Measurements from ENCODE around the gene ABCB11. TPM values are rescaled to one million over a fixed set of nuclear protein-coding genes. Genes with fewer than 3 reads are reported as not detected.

The ABCB11 gene
- total and polyA plus RNA-seq, 4 donors, result 0.03 to 0.21 TPM; not detected in 2

DNA sequence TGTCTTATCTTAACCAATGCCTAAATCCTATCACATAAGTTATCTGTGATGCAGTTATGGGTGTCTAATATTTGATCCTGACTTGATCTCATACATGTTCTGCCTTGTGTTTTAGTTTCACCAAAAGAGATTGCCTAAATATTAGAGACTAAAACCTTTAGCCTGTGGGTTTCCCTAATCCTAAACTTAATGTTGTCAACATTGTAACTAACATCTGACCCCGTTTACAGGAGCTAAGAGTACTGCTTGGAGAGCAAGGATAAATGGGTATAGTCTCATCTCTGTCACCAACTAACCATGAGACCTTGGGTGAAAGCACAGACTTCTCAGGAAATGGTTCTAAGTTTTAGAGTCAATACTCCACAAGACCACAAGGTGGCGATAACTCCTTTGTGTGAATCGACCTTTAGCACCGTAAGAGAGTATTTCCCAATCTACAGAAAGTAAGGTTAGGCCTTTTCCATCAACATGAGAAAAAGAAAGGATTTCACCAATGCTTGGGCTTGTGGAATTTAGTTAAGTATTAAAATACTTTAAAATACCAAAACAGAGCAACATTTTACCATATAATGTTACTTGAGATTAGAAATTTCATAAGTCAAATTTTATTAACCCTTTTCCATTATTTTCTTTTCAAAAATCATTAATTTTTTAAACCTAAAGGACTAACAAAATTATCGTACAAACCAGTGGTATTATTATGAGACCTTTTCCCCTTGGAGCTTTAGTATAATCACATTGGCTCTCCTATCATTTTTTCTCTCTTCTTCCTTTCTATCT lies 69.5 kb downstream of the ABCB11 start:
- no peak overlapping the region for H3K4me3 ChIP-seq (ENCODE audit: low read length in 2 of 2)
- 18 to 19% methylated on average over 5 of the region's 5 CpGs for WGBS, 2 donors
- DNase-seq (no peak), ATAC-seq (ENCODE audit: low FRiP score) (peak; percentile 90)
- no peaks in the 10 kb centered on the region for H3K36me3 ChIP-seq (ENCODE audit: control insufficient read depth in 1 of 2, insufficient read depth in 2 of 2, low read length in 1 of 2)
- no peak overlapping the region for H3K27ac ChIP-seq (ENCODE audit: low read depth in 1 of 2, low read length in 2 of 2)
- intact Hi-C loops (cut with DNase I), result loop anchor here in 1 of 2 donors (2.0 kb wide), 1 partner anchor 29 kb away; no protein-coding TSS in a partner anchor
- no peaks in the 10 kb centered on the region for H3K27me3 ChIP-seq (ENCODE audit: control insufficient read depth in 1 of 2, insufficient read depth in 2 of 2, low read length in 1 of 2)
- H3K9me3 ChIP-seq (ENCODE audit: control insufficient read depth, low read length), result no peaks in the 10 kb centered on the region
- no peaks in the 10 kb centered on the region for H3K4me1 ChIP-seq (ENCODE audit: control insufficient read depth in 1 of 2, insufficient read depth in 2 of 2, low read length in 2 of 2)

- Histone ChIP-seq H3K9me3 (ENCODE audit: control insufficient read depth, low read length) (no peaks in the 10 kb centered on the region), H3K4me3 (ENCODE audit: low read length in 2 of 2) (no peak overlapping the region), H3K27me3 (ENCODE audit: control insufficient read depth in 1 of 2, insufficient read depth in 2 of 2, low read length in 1 of 2) (no peaks in the 10 kb centered on the region), H3K4me1 (ENCODE audit: control insufficient read depth in 1 of 2, insufficient read depth in 2 of 2, low read length in 2 of 2) (no peaks in the 10 kb centered on the region), H3K36me3 (ENCODE audit: control insufficient read depth in 1 of 2, insufficient read depth in 2 of 2, low read length in 1 of 2) (no peaks in the 10 kb centered on the region), H3K27ac (ENCODE audit: low read depth in 1 of 2, low read length in 2 of 2) (no peak overlapping the region)
- no peak for ATAC-seq (ENCODE audit: low FRiP score)
- DNase-seq, result no peak
- intact Hi-C loops (cut with DNase I), result no loop called here
- 93 to 96% methylated on average over 2 of the region's 2 CpGs for WGBS, 2 donors
These were observed 74.7 kb downstream of the ABCB11 start for GRCh38 chr2:168956392-168956791.

- 94% methylated on average over 4 of the region's 4 CpGs for WGBS, 2 donors
- Histone ChIP-seq H3K27ac (ENCODE audit: low read depth in 1 of 2, low read length in 2 of 2) (no peak overlapping the region), H3K4me3 (ENCODE audit: low read length in 2 of 2) (no peak overlapping the region), H3K4me1 (ENCODE audit: control insufficient read depth in 1 of 2, insufficient read depth in 2 of 2, low read length in 2 of 2) (no peaks in the 10 kb centered on the region), H3K27me3 (ENCODE audit: control insufficient read depth in 1 of 2, insufficient read depth in 2 of 2, low read length in 1 of 2) (no peaks in the 10 kb centered on the region), H3K9me3 (ENCODE audit: control insufficient read depth, low read length) (no peaks in the 10 kb centered on the region), H3K36me3 (ENCODE audit: control insufficient read depth in 1 of 2, insufficient read depth in 2 of 2, low read length in 1 of 2) (no peaks in the 10 kb centered on the region)
- DNase-seq (no peak), ATAC-seq (ENCODE audit: low FRiP score) (no peak)
- intact Hi-C loops (cut with DNase I), result no loop called here
These were observed 75.8 kb downstream of the ABCB11 start for GRCh38 chr2:168955321-168955720.

DNA sequence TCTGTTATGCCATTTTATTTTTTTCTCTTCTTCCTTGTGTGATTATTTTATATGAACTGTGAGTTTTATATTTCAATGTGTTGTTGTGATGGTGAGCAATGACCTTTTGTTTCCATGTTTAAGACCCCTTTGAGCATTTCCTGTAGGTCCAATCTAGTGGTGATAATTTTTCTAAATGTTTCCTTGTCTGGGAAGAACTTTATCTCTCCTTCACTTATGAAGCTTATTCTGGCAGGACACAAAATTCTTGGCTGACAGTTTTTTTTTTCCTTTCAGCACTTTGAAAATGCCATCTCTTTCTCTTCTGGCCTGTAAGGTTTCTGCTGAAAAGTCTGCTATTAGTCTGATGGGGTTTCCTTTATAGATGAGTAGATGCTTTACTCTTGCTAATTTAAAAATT lies 76.9 kb downstream of the ABCB11 start:
- Histone ChIP-seq H3K27ac (ENCODE audit: low read depth in 1 of 2, low read length in 2 of 2) (no peak overlapping the region), H3K4me3 (ENCODE audit: low read length in 2 of 2) (no peak overlapping the region), H3K9me3 (ENCODE audit: control insufficient read depth, low read length) (no peaks in the 10 kb centered on the region), H3K4me1 (ENCODE audit: control insufficient read depth in 1 of 2, insufficient read depth in 2 of 2, low read length in 2 of 2) (no peaks in the 10 kb centered on the region), H3K36me3 (ENCODE audit: control insufficient read depth in 1 of 2, insufficient read depth in 2 of 2, low read length in 1 of 2) (no peaks in the 10 kb centered on the region), H3K27me3 (ENCODE audit: control insufficient read depth in 1 of 2, insufficient read depth in 2 of 2, low read length in 1 of 2) (no peaks in the 10 kb centered on the region)
- DNase-seq, result no peak
- ATAC-seq (ENCODE audit: low FRiP score), result no peak
- intact Hi-C loops (cut with DNase I), result no loop called here

- H3K36me3 ChIP-seq (ENCODE audit: control insufficient read depth in 1 of 2, insufficient read depth in 2 of 2, low read length in 1 of 2), result no peaks in the 10 kb centered on the region
- H3K4me3 ChIP-seq (ENCODE audit: low read length in 2 of 2), result no peak overlapping the region
- WGBS, 2 donors, result 80 to 89% methylated on average over 1 of the region's 1 CpG
- ATAC-seq (ENCODE audit: low FRiP score) (no peak), DNase-seq (no peak)
- H3K27me3 ChIP-seq (ENCODE audit: control insufficient read depth in 1 of 2, insufficient read depth in 2 of 2, low read length in 1 of 2), result no peaks in the 10 kb centered on the region
- intact Hi-C loops (cut with DNase I), result no loop called here
- no peak overlapping the region for H3K27ac ChIP-seq (ENCODE audit: low read depth in 1 of 2, low read length in 2 of 2)
- no peaks in the 10 kb centered on the region for H3K4me1 ChIP-seq (ENCODE audit: control insufficient read depth in 1 of 2, insufficient read depth in 2 of 2, low read length in 2 of 2)
- no peaks in the 10 kb centered on the region for H3K9me3 ChIP-seq (ENCODE audit: control insufficient read depth, low read length)
These were observed 78.7 kb downstream of the ABCB11 start for GRCh38 chr2:168952424-168952823.

DNA sequence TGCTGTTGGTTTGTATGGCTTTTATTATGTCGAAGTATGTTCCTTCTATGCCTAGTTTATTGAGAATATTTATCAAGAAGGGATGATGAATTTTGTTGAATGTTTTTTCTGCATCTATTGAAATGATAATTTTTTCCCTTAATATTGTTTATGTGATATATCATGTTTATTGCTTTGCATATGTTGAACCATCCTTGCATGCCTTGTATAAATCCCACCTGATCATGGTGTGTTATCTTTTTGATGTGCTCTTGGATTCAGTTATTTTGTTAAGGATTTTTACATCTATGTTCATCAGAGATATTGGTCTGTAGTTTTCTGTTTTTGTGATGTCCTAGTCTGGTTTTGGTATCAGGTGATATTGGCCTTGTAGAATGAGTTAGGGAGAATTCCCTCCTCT lies 79.3 kb downstream of the ABCB11 start:
- DNase-seq, result no peak
- intact Hi-C loops (cut with DNase I), result no loop called here
- H3K36me3 ChIP-seq (ENCODE audit: control insufficient read depth in 1 of 2, insufficient read depth in 2 of 2, low read length in 1 of 2), result no peaks in the 10 kb centered on the region
- 90 to 91% methylated on average over 1 of the region's 1 CpG for WGBS, 2 donors
- no peaks in the 10 kb centered on the region for H3K27me3 ChIP-seq (ENCODE audit: control insufficient read depth in 1 of 2, insufficient read depth in 2 of 2, low read length in 1 of 2)
- H3K27ac ChIP-seq (ENCODE audit: low read depth in 1 of 2, low read length in 2 of 2), result no peak overlapping the region
- ATAC-seq (ENCODE audit: low FRiP score), result no peak
- no peaks in the 10 kb centered on the region for H3K9me3 ChIP-seq (ENCODE audit: control insufficient read depth, low read length)
- H3K4me1 ChIP-seq (ENCODE audit: control insufficient read depth in 1 of 2, insufficient read depth in 2 of 2, low read length in 2 of 2), result no peaks in the 10 kb centered on the region
- H3K4me3 ChIP-seq (ENCODE audit: low read length in 2 of 2), result no peak overlapping the region

DNA sequence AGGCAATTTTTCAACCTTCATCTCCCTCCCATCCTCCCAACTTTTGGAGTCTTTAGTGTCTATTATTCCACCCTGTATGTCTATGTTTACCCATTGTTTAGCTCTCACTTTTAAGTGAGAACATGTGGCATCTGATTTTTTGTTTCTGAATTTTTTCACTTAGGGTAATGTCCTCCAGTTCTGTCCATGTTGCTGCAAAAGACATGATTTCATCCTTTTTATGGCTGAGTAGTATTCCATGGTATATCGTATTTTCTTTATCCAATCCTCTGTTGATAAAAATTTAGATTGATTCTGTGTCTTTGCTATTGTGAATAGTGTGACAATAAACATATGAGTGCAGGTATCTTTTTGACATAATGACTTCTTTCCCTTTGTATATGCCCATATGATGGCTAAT lies 81.8 kb downstream of the ABCB11 start:
- Histone ChIP-seq H3K4me3 (ENCODE audit: low read length in 2 of 2) (no peak overlapping the region), H3K9me3 (ENCODE audit: control insufficient read depth, low read length) (no peaks in the 10 kb centered on the region), H3K27me3 (ENCODE audit: control insufficient read depth in 1 of 2, insufficient read depth in 2 of 2, low read length in 1 of 2) (no peaks in the 10 kb centered on the region), H3K36me3 (ENCODE audit: control insufficient read depth in 1 of 2, insufficient read depth in 2 of 2, low read length in 1 of 2) (no peaks in the 10 kb centered on the region), H3K27ac (ENCODE audit: low read depth in 1 of 2, low read length in 2 of 2) (no peak overlapping the region), H3K4me1 (ENCODE audit: control insufficient read depth in 1 of 2, insufficient read depth in 2 of 2, low read length in 2 of 2) (no peaks in the 10 kb centered on the region)
- ATAC-seq (ENCODE audit: low FRiP score) (no peak), DNase-seq (no peak)
- intact Hi-C loops (cut with DNase I), result no loop called here
- 93 to 96% methylated on average over 1 of the region's 1 CpG for WGBS, 2 donors

DNA sequence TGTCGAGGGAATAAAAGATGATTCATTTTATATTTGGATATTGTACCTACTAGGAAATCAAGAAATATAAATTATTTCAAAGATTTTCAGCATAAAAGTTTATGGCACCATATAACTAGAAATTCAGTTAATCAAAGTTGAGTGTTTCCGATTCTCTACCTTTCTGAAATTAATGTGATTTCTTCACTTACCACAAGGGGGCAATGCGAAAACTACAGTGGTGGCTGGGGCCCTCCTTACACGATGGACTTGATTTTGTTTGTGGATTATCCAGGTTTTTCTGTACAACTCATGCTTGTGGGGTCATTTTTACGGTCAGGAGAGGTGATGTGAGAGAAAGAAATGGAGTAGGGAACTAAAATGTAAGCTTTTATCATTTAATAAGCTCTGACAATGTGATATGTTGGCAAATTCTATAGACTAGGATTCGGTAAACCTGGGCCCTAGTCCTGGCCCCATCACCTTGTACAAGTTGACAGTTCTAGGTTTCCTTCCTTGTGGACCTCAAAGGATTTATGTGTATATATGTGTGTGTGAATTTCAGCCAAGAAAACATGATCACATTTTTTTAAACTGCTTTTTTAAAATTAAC lies 82.4 kb downstream of the ABCB11 start:
- WGBS, 2 donors, result 63 to 67% methylated on average over 6 of the region's 6 CpGs
- no peaks in the 10 kb centered on the region for H3K4me1 ChIP-seq (ENCODE audit: control insufficient read depth in 1 of 2, insufficient read depth in 2 of 2, low read length in 2 of 2)
- no peak overlapping the region for H3K4me3 ChIP-seq (ENCODE audit: low read length in 2 of 2)
- H3K27me3 ChIP-seq (ENCODE audit: control insufficient read depth in 1 of 2, insufficient read depth in 2 of 2, low read length in 1 of 2), result no peaks in the 10 kb centered on the region
- H3K27ac ChIP-seq (ENCODE audit: low read depth in 1 of 2, low read length in 2 of 2), result no peak overlapping the region
- no peaks in the 10 kb centered on the region for H3K9me3 ChIP-seq (ENCODE audit: control insufficient read depth, low read length)
- intact Hi-C loops (cut with DNase I), result no loop called here
- no peaks in the 10 kb centered on the region for H3K36me3 ChIP-seq (ENCODE audit: control insufficient read depth in 1 of 2, insufficient read depth in 2 of 2, low read length in 1 of 2)
- ATAC-seq (ENCODE audit: low FRiP score) (no peak), DNase-seq (no peak)

GRCh38 chr2:168945508-168945907 lies 85.6 kb downstream of the ABCB11 start:
- H3K9me3 ChIP-seq (ENCODE audit: control insufficient read depth, low read length), result no peaks in the 10 kb centered on the region
- WGBS, 2 donors, result 44 to 66% methylated on average over 4 of the region's 4 CpGs
- no peak overlapping the region for H3K4me3 ChIP-seq (ENCODE audit: low read length in 2 of 2)
- no peak overlapping the region for H3K27ac ChIP-seq (ENCODE audit: low read depth in 1 of 2, low read length in 2 of 2)
- no peaks in the 10 kb centered on the region for H3K27me3 ChIP-seq (ENCODE audit: control insufficient read depth in 1 of 2, insufficient read depth in 2 of 2, low read length in 1 of 2)
- ATAC-seq (ENCODE audit: low FRiP score), result no peak
- no peaks in the 10 kb centered on the region for H3K36me3 ChIP-seq (ENCODE audit: control insufficient read depth in 1 of 2, insufficient read depth in 2 of 2, low read length in 1 of 2)
- no peaks in the 10 kb centered on the region for H3K4me1 ChIP-seq (ENCODE audit: control insufficient read depth in 1 of 2, insufficient read depth in 2 of 2, low read length in 2 of 2)
- intact Hi-C loops (cut with DNase I), result no loop called here
- DNase-seq, result no peak

Measured in aorta (tissue), 5 donors.